NCI-H1105 treated with DMSO at 0.1 percent for 48 hours (cell line): Measurements from ENCODE around the gene TAF4B.

Experiments used
- DNase-seq: peaks from one replicate; lab custom pipeline; 2025; lab: John Stamatoyannopoulos, UW

TAF4B gene

DNA sequence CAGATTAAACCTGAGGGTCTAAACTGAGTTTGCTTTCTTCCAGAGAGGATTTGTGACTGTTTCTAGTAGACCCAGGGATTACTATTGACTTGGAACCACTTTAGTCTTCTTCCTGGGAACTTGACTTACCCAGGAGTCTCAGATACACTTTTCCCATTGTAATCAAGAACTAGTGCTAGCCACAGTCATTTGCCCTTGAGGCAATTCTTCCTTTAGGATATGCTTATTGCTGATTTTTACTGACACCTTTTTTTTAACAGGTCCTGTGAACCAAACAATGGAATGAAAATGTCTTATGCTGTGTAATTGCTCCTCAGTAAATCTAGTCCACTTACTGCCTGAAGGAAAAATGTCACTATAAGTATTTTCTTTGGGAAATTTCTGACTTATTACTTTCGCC lies 78.3 kb downstream of the TAF4B start:
- DNase-seq = no peak

DNA sequence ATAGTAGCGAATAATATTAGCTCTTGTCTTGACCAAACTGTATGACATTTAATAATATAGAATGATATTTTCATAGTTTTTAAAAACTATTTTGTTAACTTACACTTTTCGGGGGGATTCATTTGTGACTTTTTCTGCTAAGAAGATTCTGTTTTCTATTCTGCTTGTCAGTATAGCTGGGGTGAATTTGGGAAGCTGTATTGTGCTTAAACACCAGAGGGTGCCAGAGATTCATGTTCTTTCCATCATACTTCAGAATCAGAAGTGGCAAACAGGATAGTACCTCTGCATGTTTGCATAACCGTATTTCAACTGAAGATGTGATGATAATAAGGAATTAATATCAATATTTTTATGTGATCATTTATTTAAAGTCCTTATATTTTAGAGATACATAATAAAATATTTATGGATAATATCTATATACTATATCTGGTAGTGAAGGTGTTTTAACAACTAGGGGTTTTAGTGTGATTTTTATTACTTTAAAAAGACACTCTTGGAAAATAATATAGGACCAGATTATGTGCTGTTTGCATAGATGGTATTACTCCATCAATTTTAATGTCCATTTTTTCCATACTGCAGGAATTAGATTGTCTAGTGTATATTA lies 81.0 kb downstream of the TAF4B start:
- peak; percentile 65 for DNase-seq

DNA sequence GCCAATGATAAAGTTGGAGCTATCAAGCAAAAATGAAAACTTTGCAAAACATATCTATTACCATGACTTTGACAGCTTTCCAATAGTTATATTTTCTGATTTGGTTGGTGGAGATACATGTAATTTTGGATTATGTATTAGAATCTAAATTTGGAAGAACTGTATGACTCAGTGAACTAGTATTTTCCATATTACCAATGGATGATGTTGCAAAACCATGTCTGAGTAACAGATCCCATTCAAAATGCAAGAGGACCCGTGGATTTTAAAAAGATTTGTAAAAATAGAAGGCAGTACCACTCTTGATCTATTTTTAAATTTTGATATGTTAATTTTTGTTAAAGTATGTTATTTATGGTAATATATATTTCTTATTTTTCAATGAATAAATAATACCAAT lies 83.0 kb downstream of the TAF4B start:
- no peak for DNase-seq

DNA sequence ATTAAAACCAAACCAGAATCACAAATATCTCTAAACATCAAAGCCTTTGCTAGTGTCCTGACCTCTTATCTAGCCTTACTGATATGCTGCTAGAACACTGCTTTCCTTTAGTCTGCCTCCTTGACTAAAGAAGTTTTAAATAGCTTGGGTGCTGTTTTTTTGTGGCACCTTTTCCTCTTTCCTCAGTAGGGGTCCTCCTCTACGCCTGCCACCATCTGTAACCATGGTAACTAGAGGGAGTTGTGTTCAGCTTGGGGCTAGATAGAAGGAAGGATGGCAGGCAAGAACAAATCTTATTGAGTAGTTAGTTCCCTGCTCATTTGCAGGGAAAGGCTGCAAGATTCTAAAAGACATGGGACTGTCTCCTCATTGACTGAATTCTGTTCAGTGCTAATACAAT lies 86.0 kb downstream of the TAF4B start:
- no peak for DNase-seq

DNA sequence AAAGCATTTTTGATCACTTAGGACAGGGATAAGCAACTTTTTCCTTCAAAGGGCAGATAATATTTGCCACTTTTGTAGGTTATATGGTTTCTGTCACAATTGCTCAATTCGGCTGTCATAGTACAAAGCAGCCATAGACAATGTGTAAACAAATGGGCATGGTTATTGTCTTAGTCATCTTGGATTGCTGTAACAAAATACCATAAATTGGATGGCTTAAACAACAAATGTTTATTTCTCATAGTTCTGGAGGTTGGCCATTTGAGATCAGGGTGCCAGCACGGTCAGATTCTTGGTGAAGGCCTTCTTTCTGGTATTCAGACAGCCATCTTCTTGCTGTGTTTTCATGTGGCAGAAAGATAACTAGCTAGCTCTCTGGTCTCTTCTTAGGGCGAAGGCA lies 91.2 kb downstream of the TAF4B start:
- no peak for DNase-seq

DNA sequence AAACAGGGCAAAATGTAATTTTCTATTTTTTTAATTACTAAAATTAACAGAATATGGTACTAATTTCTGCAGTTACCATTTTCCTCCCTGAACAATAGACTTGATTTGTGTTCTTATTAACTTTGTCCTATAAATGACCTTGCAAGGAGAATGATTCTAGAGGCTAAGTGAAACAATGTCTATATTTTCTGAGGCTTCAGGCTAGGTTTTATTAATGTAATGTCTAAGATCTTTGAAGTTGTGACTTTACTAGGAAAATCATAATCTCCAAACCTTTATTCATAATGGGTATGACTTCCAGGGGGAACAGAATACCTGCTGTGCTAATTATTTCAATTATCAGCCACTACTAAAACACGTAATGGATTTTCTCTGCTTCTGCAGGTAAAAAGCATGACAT lies 94.4 kb downstream of the TAF4B start:
- no peak for DNase-seq

DNA sequence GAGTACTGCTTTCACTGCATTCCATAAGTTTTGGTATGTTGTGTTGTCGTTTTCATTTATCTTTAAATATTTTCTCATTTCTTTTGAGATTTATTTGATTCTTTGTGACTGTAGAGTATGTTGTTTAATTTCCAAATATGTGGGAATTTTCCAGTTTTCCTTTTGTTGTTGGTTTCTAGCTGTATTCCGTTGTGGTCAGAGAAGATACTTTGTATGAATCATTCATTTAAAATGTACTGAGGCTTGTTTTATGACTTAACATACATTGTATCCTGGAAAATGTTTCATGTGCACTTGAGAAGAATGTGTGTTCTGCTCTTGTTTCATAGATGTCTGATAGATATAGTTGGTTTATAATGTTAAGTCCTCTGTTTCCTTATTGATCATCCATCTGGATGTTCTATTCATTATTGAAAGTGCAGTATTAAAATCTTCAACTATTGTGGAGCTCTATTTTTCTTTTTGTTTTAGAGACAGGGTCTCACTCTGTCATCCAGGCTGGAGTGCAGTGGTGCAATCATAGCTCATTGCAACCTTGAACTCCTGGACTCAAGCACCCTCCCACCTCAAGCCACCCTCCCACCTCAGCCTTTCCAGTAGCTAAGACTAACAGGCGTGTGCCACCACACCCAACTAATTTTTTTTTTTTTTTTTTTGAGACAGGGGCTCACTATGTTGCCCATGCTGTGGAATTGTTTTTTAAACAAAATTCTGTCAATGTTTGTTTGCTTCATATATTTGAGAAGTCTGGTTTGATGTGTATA lies 96.8 kb downstream of the TAF4B start:
- no peak for DNase-seq

- no peak for DNase-seq
Observed at GRCh38 chr18:26325771-26326170, 99.5 kb downstream of the TAF4B start.

DNA sequence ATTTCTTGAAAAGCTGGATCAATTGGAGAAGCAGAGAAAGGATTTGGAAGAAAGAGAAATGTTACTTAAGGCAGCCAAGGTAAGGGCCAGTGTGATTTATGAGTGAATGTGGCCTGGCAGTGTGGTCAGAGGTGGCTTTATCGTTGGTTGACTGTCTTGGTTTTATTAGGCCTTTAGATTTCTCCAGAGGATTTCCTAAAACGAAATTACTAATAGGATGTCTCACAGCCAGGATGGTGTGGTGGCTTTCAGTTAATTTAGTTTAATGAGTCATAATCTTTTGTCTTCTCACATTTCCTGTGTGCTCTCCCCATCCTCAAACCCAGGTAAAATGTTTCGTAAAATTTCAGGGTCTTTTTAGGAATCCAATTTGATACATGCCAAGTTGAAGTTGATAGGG lies 100.8 kb downstream of the TAF4B start:
- no peak for DNase-seq

- no peak for DNase-seq
Observed at GRCh38 chr18:26332991-26333390, 106.7 kb downstream of the TAF4B start.

- no peak for DNase-seq
Observed at GRCh38 chr18:26335156-26335555, 108.9 kb downstream of the TAF4B start.

DNA sequence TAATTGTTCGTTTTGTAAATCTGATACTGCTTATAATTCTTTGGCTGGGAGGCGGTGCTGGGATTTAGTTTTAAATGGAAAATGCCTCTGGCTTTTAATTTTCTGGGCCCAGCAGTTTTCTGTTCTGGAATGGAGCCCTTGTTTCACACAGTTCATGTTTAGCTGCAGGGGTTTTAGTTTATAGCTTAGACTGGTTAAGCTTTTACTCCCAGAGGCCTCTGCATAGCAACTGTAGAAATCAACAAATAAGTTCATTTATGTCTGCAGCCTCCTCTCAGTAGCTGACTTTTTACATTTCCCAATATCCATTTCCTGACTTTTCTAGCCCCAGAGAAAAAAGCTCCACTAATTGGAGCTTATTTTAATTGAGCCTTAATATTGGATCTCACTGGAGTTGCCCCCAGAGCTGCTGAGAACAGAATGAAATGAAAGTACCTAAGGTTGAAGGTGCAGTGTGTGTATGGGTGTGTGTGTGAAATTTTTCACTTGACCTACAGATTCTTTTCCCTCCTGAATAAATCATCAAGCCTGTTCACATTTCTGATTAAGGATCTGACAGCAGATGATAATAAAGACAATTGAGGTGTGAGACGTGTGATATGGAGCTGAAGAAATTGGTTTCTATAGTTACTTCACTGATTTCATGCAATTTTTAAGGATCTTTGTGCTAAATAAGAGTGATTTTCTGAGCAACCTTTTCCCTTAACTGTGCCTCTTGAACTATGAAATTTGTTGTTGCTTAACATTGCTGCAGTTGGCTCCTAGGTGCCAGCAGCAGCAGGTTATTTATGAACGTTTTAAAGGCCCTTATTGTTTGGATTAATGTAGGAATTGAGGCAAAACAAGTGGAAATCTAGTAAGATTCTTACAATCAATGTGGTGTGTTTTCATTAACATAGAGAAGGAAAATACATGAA lies 109.6 kb downstream of the TAF4B start:
- no peak for DNase-seq

DNA sequence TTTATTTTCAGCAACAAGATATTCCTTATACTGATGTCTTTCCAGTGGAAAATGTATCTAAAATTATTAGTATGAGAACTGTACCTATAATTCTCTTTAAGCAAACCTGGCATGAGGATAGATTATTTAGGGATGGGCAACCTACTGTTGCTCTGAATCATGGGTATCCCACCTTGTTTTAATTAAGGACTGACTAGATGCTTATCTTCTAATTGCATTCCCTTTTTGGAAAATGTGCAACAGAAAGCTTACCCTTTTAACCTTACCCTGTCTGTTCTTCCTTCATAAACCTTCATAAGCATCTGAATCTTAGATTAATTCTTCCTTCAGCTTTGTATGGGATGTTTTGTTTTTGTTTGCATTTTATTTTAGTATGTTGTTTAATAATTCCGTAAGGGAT lies 110.3 kb downstream of the TAF4B start:
- no peak for DNase-seq

DNA sequence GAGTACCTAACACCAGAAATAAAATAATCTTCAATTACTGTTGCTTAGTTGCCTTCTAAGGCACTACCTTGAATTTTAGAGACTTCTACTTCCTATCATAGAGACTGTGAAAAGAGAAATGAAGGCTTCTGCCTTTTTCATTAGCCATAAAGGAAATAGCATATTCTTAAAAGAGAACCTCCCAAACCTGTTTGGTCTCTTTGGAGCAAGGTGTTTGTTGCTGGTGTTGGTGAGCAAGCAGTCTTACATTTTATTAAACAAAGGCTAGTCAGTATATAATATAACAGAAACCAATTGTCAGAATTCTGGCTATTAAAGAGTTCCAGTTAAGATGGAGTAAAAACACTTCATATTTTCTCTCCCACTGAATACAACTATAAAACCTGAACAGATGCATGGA lies 116.4 kb downstream of the TAF4B start:
- no peak for DNase-seq

DNA sequence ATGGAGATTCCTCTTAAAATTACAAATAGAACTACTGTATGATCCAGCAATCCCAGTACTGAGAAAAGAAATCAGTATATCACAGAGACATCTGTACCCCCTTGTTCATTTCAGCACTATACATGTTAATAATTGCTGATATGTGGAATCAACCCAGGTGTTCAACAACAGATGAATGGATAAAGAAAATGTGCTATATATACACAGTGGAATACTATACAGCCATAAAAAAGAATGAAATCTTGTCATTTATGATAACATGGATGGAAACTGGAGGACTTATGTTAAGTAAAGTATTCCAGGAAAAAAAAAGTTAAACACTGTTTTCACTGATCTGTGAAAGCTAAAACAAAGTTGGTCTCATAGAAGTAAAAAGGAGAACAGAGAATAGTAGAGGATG lies 124.7 kb downstream of the TAF4B start:
- no peak for DNase-seq

DNA sequence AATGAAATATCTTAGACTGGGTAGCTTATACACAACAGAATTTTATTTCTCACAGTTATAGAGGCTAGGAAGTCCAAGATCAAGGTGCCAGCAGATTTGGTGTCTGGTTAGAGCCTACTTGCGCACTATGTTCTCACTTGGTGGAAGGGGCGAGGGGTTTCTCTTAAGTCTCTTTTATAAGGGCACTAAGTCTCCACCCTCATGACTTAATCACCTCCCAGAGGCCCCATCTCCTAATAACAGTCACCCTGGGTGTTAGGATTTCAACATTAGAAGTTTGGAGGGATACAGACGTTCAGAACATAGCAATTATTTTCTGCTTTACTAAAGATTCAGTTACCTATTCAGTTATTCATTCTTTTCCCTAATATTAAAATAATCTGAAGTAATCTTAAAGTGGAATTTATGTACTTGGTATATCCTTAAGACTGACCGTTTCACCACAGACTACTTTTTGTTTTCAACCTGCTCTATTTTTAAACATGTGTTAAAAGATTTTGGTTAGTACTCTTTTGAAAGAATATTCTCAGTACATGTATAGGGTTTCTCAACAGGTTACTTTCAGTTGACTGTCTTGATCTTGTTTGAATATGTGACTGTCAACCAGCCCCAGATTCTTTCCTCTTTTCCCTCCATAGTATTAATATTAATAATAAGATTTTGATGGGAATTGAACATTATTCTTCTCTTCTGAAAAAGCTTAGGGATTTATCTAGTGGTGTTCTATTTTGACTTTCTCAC lies 130.0 kb downstream of the TAF4B start:
- DNase-seq = no peak

DNA sequence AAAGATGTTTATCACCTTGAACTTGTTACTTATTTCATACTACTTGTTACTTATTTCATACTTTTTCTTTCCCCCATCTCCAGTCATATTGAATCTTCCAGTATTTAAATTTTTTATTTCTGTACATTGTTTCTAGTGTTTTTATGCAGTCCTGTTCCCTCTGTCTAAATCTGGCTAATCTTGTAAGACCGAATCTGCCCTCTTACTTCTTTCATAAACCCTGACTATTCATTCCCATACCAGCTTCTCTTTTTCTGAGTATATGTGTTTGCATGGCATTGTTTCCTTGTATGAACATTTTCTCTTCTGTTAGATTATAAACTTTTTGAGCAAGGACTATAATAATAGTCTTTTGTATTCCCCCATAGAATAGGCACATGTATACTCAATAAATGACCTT lies 131.7 kb downstream of the TAF4B start:
- DNase-seq = no peak

DNA sequence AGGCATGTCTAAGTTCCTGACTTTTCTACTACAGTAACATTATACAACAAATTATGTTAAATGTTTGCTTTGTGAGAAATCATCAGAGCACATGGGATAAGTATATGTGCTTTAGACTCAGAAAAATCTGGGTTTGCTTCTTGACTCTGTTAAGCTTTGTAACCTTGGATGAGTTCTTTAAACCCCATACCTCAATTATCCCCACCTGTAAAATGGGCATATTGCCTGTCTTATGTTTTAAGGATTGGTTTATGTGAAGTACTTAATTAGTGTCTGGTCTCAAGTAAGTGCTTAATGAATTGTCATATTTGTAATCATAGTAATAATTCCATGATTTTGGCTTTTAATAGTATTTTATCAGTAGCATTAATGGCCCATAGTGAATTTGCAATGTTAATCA lies 135.8 kb downstream of the TAF4B start:
- no peak for DNase-seq

DNA sequence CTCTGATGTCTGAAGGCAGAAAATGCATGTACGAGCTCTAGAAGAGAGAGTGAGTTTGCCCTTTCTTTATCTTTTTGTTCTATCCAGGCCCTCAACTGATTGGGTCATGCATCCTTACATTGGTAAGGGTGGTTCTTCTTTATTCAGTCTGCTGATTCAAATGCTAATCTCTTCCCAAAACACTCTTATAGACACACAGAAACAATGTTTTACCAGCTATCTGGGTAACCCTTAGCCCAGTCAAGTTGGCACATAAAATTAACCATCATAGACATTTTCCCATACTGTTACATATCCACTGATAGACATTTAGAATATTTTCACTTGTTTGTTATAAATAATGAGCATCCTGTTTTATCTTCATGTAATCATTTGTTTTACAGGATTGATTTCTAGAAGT lies 141.2 kb downstream of the TAF4B start:
- DNase-seq = no peak

DNA sequence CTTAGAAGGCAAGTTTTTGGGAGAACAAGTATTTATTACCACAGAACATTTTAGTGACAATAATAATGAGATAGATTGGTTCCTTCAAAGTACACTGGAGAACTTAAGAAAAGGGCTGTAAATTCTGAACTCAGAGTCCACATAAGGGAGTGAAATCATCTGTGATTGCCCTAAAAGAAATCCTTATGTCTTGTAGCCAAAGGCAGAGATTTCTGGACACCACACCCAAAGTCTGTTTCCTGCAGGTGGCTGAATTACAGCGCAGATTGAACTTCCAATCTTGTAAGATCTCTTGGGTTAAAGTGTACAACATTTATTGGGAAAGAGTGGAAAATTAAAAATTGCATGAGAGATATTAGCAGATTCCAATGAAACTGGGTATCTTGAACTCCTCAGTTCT lies 143.8 kb downstream of the TAF4B start:
- no peak for DNase-seq

DNA sequence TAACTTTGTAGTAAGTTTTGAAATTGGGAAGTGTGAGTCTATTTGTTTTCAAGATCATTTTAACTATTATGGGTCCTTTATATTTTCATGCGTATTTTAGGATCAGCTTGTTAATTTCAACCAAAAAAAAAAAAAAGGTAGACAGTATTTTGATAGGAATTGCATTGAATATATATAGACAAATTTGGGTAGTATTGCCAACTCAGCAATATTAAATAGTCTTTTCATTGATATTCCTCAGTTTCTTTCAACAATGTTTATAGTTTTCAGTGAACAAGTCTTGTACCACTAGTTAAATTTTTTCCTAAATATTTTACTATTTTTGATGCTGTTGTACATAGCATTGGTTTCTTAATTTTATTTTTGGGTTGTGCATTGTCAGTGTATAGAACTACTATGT lies 149.9 kb downstream of the TAF4B start:
- DNase-seq = no peak

GRCh38 chr18:26378701-26379100 lies 152.5 kb downstream of the TAF4B start:
- DNase-seq = no peak
